COR-L47 (cell line): ENCODE measurements around the gene FKBP2.

Source experiments
- DNase-seq: peaks from one replicate; lab custom pipeline; 2025; lab: John Stamatoyannopoulos, UW

FKBP2 gene

DNA sequence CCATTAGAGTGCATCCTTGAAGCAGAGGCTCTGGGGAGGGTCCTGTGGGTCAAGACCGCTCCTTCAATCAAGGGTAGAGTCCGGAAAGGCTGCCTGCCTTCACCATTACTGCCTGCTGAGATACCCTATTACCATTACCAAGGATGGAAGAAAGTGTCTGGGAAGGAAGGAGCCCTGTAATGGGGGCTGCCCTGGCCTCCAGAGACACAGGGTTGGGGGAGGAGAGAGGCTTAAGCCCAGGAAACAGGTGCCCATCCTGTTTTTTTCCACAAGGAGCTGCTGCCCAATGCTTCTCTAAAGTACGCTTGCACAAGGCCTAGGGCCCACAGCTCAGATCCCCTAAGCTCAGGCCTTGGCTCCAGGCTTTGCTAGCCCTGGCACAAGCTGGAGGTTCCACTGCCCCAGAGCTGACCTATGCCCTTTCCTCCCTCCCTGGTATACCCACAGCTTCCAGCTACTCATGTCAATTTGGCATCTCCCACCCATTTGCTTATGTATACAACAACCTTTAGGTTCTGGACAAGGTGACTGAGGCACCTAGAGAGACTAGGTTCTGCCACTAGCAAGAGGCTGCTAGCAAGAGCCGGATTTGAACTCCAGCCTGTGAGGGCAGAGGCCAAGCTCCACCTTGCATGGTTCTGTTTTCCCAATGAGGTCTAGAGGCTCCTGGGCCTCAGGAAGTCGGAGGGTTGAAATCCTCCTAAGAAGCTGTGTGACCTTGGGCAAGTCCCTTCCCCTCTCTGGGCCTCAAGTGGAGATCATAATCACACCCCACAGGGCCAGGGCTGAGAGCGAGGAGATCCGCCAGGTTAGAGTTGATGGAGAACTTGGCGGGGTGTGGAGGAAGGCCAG is 8.9 kb downstream of the FKBP2 start:
- no peak for DNase-seq

- peak; percentile 55 for DNase-seq
Measured at GRCh38 chr11:64250415-64251015, 9.6 kb downstream of the FKBP2 start.

DNA sequence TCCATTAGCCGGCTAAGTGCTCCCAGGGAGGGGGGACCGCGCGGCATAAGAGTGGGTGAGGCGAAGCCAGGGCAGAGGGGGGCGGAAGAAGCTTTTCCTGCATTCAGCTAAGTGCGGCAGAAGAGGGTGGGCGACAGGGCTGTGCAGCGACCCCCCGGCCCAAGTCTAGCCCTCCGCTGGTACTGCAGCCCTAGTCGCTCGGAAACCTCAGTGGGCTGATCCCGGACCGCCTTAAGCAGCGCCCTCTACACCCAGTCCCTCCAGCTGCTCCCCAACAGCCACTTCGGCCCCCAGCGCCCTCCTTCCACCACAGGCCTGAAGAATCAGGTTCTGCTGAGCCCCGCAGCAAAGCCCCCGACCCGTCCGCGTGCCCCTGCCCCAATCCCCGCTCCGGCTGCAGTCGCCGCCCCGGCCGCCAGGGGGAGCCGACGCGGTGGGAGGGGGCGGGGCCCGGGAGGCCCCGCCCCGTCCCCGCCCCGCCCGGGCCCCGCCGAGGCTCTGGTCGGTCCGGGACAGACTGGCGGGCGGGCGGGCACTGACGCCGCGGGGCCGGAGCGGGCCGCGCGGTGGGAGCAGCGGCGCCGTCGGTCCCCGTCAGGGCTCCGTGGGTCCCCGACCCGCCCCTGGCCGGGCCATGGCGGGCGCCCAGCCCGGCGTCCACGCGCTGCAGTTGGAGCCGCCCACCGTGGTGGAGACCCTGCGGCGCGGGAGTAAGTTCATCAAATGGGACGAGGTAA is 10.3 kb downstream of the FKBP2 start, which contains the start of gene PLCB3:
Gene PLCB3 (plus strand): TSS at position 515 of the 737 bp plus-strand sequence. CDS start 120 bp downstream, at position 635.
- no peak for DNase-seq

GRCh38 chr11:64251753-64252002 is 10.8 kb downstream of the FKBP2 start:
- no peak for DNase-seq

- no peak for DNase-seq
Measured at GRCh38 chr11:64252003-64252872, 11.3 kb downstream of the FKBP2 start.

GRCh38 chr11:64253043-64253442 is 12.1 kb downstream of the FKBP2 start:
- no peak for DNase-seq

DNA sequence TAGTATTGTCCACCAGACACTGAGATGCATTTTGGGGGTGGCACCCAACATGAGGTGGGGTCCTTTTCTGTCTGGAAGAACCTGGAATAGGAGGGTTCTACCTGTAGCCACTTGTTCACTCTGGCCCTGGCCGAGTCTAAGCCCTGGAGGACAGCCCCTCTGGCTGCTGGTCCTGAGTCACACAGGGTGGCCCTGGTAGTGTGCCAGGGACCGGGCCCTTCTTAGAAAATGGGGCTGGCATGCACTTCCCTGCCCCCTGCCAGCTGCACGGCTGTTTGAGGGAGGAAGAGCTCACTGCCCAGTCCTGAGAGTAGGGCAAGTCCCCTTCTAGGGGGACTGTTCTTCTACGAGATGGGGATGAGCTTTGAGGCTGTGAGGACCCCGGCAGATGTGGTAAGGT is 12.6 kb downstream of the FKBP2 start:
- no peak for DNase-seq

- DNase-seq = no peak
Measured at GRCh38 chr11:64254326-64254725, 13.4 kb downstream of the FKBP2 start.

DNA sequence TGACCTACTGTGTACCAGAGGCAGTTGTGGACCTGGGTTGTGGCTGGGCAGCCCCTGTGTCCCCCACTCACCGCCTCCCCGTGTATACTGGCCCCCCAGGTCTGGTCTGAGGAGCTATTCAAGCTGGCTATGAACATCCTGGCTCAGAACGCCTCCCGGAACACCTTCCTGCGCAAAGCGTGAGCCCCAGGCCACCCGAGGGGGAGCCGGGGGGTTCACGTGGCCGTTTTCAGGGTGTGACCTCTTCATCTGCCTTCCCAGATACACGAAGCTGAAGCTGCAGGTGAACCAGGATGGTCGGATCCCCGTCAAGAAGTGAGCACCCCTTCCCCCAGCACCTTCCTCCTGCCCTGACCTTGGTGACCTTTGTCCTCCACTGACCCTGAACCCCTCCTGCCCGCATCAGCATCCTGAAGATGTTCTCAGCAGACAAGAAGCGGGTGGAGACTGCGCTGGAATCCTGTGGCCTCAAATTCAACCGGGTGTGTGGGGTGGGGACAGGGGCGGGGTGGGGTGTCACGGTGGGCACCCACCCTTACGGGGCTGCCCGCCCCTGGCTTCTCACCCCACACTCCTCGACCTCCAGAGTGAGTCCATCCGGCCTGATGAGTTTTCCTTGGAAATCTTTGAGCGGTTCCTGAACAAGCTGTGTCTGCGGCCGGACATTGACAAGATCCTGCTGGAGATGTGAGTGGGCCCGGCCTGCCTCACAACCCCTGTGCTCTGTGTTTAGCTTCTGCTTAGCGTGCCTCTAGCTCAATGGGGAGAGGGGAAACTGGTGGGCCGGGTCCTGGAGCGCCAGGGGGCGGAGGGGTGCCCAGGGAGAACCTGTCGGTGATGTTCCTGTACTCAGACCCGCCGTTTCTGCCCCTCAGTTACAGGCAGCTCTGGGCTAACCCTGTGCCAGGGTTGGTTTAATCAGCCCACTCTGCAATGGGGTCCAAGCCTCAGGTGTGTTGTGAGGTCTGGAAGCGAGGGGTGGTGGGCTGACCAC is 14.5 kb downstream of the FKBP2 start:
- no peak for DNase-seq

GRCh38 chr11:64256300-64256699 is 15.4 kb downstream of the FKBP2 start:
- no peak for DNase-seq

DNA sequence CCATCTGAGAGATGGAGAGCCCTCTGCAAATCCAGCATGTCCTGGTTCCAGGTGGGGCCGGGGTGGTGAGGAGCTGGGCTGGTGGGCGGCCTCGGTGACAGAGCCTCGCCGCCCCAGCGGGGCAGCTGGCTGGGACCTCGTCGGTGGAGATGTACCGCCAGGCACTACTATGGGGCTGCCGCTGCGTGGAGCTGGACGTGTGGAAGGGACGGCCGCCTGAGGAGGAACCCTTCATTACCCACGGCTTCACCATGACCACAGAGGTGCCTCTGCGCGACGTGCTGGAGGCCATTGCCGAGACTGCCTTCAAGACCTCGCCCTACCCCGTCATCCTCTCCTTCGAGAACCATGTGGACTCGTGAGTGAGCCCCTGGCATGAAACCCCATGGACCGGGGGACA is 17.5 kb downstream of the FKBP2 start:
- no peak for DNase-seq

- DNase-seq = no peak
Measured at GRCh38 chr11:64258946-64259532, 18.1 kb downstream of the FKBP2 start.

GRCh38 chr11:64259533-64260067 is 18.7 kb downstream of the FKBP2 start:
- DNase-seq = no peak

DNA sequence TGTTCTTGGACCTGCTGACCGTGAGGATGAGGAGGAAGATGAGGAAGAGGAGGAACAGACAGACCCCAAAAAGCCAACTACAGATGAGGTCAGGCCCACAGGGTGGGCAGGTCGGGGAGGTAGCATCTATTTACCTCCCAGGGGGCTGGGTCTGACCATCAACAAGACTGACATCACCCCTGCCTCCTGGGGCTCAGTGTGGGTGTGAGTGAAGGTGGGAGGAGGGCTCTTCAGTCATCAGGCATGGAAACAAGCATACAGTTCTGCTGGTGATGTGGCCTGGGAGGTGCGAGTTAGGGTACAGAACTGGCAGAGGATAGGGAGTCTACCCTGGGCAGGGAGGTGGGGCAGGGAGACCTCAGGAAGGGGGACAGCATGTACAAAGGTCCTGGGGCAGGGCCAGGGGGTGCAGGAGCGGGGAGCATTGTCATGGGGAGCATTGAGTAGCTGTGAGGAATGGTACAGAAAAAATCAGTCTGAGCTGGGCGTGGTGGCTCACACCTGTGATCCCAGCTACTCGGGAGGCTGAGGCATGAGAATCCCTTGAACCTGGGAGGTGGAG is 19.3 kb downstream of the FKBP2 start:
- DNase-seq = no peak

GRCh38 chr11:64261556-64262080 is 20.7 kb downstream of the FKBP2 start:
- DNase-seq = no peak

GRCh38 chr11:64262271-64263002 is 21.5 kb downstream of the FKBP2 start:
- no peak for DNase-seq

DNA sequence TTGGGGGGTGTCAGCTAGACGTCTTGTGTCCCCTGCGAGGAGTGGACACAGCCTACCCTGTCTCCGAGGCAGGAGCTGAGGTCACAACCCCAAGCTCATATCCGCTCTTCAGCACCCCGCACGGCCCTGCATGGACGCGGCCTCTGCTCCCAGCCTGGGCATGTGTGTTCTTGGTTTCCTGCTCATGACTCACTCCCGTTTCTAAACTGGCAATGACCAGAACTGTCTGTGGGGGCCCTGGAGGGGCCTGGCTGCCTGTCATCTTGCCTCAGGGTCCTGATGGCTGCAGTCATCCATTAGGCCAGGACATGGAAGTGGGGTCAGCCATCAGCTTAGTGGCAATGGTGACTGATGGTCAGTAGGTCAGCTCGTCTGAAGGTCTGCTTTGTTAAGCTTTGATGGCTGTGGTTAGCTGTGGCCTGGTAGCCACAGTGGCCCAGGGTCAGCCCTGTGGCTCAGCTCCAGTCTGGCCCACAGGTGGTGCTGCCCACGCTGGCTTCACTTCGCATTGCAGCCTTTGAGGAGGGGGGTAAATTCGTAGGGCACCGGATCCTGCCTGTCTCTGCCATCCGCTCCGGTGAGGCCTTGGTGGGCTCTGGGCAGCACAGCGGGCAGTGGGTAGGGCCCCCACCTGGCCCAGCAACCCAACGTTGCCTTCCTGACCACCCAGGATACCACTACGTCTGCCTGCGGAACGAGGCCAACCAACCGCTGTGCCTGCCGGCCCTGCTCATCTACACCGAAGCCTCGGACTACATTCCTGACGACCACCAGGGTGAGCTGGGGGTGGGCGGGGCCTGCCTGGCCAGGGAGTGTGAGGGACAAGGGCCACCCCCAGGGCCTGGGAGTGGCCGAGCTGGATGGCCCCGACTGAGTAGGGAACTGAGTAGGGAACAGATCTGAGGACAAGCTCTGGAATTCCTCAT is 22.4 kb downstream of the FKBP2 start:
- no peak for DNase-seq

GRCh38 chr11:64263947-64264317 is 23.0 kb downstream of the FKBP2 start:
- no peak for DNase-seq
